Measurements from ENCODE around the gene LRMDA. TPM values are rescaled to one million over a fixed set of nuclear protein-coding genes. Genes with fewer than 3 reads are reported as not detected.

The LRMDA gene
- total RNA-seq, 1 donor from 2014 or later, result not detected

- ChIA-PET POLR2A (no interaction called here), CTCF (no interaction called here)
- H3K27ac Mint-ChIP-seq, result no peak overlapping the region
Observed at GRCh38 chr10:75402486-75403143, 28.8 kb upstream of the LRMDA start.

GRCh38 chr10:75403144-75403938, 28.1 kb upstream of the LRMDA start:
- H3K9me3 Mint-ChIP-seq, result no peaks in the 10 kb centered on the region
- no peak overlapping the region for H3K27ac Mint-ChIP-seq
- peaks cover 38% of the 10 kb centered on the region for H3K4me1 Mint-ChIP-seq
- H3K36me3 Mint-ChIP-seq (ENCODE audit: low read depth), result no peaks in the 10 kb centered on the region
- TF ChIP-seq CTCF (IDR thresholded peaks at IDR 0.05), result no peak
- no peak for ATAC-seq (ENCODE audit: low read depth)
- intact Hi-C loops (cut with micrococcal nuclease), result loop anchor here (5.0 kb wide), 2 partner anchors 1144 to 1709 kb away; no protein-coding TSS in a partner anchor
- H3K4me3 Mint-ChIP-seq, result peak overlapping the region; percentile 86
- ChIA-PET CTCF (no interaction called here), POLR2A (no interaction called here)
- no peak for DNase-seq
- H3K27me3 Mint-ChIP-seq, result peaks cover 59% of the 10 kb centered on the region

More at GRCh38 chr10:75402486-75403143, 28.8 kb upstream of the LRMDA start:
- peak overlapping the region; percentile 86 for H3K4me3 Mint-ChIP-seq
- peaks cover 57% of the 10 kb centered on the region for H3K27me3 Mint-ChIP-seq
- no peaks in the 10 kb centered on the region for H3K9me3 Mint-ChIP-seq
- DNase-seq (no peak), ATAC-seq (ENCODE audit: low read depth) (peak; percentile 32)
- H3K4me1 Mint-ChIP-seq, result peaks cover 33% of the 10 kb centered on the region
- no peak for TF ChIP-seq CTCF (IDR thresholded peaks at IDR 0.05)
- H3K36me3 Mint-ChIP-seq (ENCODE audit: low read depth), result no peaks in the 10 kb centered on the region
- intact Hi-C loops (cut with micrococcal nuclease), result loop anchor here (5.0 kb wide), 2 partner anchors 1145 to 1710 kb away; no protein-coding TSS in a partner anchor

GRCh38 chr10:75403939-75404814, 27.2 kb upstream of the LRMDA start:
- CTCF ChIA-PET, result no interaction called here
- Mint-ChIP-seq H3K4me3 (no peak overlapping the region), H3K27me3 (peaks cover 59% of the 10 kb centered on the region), H3K4me1 (peaks cover 45% of the 10 kb centered on the region), H3K36me3 (ENCODE audit: low read depth) (no peaks in the 10 kb centered on the region), H3K9me3 (no peaks in the 10 kb centered on the region), H3K27ac (no peak overlapping the region)
- DNase-seq (no peak), ATAC-seq (ENCODE audit: low read depth) (no peak)
- intact Hi-C loops (cut with micrococcal nuclease), result loop anchor here (5.0 kb wide), 2 partner anchors 1143 to 1708 kb away; no protein-coding TSS in a partner anchor
- no peak for TF ChIP-seq CTCF (IDR thresholded peaks at IDR 0.05)
- POLR2A ChIA-PET, result no interaction called here

- no peak for ATAC-seq (ENCODE audit: low read depth)
Observed at GRCh38 chr10:75404815-75405597, 26.4 kb upstream of the LRMDA start.

More at GRCh38 chr10:75404815-75405597, 26.4 kb upstream of the LRMDA start:
- Mint-ChIP-seq H3K36me3 (ENCODE audit: low read depth) (no peaks in the 10 kb centered on the region), H3K4me1 (peaks cover 49% of the 10 kb centered on the region), H3K27me3 (peaks cover 62% of the 10 kb centered on the region), H3K4me3 (no peak overlapping the region), H3K9me3 (no peaks in the 10 kb centered on the region), H3K27ac (no peak overlapping the region)
- POLR2A ChIA-PET, result no interaction called here
- no peak for TF ChIP-seq CTCF (IDR thresholded peaks at IDR 0.05)
- CTCF ChIA-PET, result no interaction called here
- DNase-seq, result no peak
- intact Hi-C loops (cut with micrococcal nuclease), result loop anchor here (5.0 kb wide), 2 partner anchors 1142 to 1707 kb away; no protein-coding TSS in a partner anchor

Measured in activated B cell treated with CpG ODN at 0.5 μM for 24 hours (primary cell).